GM19395 (cell line): ENCODE data around the gene C1orf174.
"Not testable (repeated sequence)": the region's sequence is repeated elsewhere in the genome, so short reads cannot be mapped to it uniquely, and the experiment has no call there.

ENCODE experiments used
- ATAC-seq: cut with Tn5 transposase; IDR thresholded peaks from one replicate; pipeline ENCODE4 v1.9.1; 2021; ENCODE audit warnings: mild to moderate bottlenecking, moderate library complexity; ENCODE audit not compliant: unreplicated experiment

C1orf174 gene

DNA sequence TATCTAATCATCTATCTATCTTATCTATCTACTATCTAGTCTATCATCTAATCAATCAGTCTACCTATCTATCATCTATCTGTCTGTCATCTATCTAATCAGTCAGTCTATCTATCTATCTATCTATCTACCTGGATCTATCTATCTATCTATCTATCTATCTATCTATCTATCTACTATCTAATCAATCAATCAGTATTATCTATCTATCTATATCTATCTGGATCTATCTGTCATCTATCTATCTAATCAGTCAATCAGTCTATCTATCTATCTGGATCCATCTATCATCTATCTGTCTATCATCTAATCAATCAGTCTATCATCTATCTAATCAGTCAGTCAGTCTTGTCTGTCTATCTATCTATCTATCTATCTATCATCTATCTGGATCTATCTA is 26.9 kb upstream of the C1orf174 start:
- no peak for ATAC-seq

DNA sequence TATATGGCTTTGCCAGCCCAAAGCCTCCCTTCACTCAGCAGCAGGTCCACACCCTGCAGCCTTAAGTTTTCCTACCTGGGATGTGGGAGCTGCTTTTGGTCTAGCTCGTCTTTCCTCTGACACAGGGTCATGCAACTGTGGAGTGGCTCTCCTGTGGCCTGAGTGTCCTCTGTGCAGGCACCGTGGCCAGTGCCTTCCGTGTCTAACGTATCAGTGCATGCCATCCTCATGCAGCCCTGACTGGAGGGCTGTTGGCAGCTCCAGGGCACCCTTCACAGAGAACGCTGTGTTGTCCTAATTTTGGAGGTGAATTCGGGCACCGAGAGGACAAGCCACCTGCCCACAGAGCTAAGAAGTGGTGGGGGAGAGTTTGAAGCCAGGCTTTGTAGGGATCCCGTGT is 25.7 kb upstream of the C1orf174 start:
- no peak for ATAC-seq

DNA sequence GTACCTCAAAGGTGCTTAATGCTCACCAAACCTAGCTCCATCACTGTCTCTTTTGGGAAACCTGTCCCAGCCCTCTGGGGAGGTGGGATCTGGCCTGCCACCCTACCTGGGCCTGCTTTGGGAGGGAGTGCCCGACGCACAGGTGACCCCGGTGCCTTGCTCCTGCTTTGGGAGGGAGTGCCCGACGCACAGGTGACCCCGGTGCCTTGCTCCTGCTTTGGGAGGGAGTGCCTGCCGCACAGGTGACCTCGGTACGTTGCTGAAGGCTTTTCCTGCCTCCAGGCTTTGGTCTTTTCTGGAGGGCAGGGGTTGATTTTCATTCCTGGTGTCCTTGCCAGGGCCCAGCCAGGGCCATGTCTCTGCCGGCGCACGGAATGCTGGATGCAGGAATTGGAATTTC is 25.2 kb upstream of the C1orf174 start:
- ATAC-seq, result no peak

DNA sequence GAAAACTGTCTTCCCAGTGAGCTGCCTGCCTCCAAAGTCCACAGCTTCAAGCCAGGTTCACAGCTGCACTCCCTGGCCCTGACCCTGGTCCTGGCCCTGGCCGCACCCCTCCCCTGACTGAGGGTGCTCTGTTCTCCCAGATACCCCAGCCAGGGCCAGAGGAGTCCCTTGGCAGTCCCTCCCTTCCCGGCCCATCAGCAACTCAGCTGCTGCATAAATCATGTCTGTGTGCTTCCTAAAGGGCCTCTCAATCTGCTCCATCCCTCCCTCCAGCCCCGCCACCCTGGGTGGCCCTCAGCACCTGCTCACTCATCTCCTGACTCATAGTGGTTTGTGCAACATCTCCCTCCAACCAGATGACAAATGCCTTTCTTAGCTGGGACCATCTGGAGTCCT is 24.8 kb upstream of the C1orf174 start:
- no peak for ATAC-seq

DNA sequence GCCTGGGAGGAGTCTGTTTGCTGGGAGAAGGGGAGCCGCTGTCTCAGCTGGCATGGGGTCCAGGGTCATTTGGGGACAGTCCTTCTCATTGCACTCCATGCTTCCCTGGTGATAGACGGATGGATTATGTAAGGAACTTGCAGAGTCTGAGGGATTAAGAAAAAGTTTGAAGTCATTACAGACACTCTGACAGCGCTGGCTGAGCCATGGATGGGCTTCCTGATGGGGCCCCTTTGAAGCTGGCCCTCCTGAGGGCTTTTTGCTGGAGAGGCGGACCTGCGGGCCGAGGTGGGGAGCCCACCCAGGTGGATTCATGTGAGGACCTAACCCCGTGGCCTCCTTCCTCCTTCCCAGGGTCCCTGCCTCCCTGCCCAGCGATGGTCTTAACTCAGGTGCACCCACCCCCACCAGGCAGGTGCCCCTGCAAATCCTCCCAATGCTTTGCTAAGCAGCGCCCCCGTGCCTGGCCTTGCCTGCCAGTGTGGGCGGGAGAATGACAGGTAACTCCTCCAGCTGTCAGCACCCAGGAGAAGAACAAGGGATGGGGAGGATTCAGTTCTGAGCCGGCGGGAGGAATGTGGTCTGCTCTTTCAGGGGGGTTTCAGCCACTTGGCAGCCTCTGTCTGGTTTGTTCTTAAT is 24.2 kb upstream of the C1orf174 start:
- ATAC-seq, result no peak

DNA sequence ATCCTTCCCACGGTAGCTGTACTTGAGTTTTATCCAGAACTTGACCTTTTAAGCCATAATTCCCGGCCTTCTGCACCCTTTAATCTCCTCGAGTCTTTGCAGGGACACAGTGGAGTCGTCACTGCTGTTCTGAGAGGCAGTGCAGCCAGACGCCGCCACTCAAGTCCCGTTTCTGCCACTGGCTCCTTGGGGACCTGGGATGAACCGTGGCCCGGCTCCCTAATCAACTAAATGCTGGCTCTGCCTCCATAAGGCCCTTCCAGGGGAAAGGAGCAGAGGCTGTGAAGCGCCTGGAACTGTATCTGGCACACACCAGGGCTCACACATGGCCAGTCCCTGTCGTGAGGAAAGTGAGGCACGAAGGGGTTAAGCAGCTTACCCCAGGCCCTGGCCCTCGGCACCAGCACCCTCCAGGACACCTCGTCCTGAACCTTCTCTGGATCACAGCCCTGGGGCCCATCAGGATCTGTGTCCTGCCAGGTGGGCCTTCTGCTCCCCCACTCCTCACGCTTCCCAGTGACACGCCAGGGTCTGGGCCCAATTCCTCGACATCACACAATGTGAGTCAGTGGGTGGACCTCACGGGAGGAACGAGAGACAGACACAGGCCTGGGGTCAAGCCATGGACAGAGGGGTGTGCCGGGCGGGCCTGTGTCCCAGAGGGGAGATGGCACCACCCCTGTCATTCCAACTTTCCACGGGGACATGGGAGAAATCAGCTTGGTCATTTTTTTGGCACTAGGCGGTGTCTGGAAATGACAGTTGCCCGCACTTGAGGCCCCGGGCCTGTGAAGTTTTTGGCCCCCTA is 23.5 kb upstream of the C1orf174 start:
- ATAC-seq, result no peak

DNA sequence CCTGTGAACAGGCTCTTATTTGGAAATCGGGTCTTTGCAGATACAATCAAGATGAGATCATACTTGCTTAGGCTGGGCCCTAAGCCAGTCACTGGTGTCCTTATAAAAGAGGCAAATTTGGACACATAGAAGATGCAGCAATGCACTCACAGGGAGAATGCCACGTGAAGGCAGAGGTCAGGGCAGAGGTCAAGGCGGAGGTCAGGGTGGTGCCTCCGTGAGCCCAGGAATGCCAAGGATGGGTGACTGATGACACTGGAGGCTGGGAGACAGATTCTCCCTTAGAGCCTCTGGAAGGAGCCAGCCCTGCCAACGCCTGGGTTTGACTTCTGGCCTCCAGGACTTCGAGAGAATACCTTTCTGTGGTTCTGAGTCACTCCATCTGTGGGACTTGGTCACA is 22.8 kb upstream of the C1orf174 start:
- ATAC-seq, result no peak

DNA sequence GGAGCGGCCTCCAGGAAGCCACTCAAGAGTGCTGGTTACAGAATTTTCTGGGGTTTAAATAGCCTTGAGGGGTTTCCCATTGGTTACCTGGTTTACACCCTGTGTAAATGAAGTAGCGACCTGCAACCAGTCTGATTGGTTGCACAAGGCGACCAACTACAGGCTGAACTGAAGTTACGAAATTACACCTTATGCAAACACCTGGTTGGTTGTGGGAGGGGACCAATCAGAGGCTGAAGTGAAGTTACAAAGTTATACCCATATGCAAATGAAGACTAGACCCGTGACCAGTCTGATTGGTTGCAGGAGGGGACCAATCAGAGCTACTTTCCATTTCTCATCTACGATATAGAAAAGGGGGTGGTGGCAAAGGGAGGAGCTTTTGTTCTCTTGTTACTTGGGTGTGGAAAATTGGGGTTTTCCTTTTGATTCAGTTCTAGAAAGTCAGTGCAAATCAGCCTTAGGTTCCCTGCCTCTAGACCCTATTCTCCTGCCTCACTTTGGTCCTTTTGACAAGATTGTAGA is 22.2 kb upstream of the C1orf174 start:
- no peak for ATAC-seq

DNA sequence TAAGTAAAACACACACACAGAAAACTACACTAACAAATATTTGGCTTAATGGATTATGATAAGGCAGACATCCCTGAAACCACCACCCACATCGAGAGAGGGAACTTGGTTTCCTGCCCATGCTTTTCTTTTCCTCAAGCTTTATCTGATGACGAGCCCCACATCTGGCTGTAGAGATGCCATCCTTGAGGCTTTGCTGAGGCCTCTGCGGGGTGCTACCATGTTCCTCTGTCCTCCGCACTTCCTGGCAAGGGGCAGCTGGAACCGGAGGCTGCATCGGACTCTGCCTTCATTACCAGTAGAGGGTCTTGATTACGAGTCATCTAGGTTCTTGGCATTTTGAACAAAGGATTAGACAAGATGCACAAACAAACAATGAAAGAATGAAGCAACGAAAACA is 21.7 kb upstream of the C1orf174 start:
- ATAC-seq, result no peak

DNA sequence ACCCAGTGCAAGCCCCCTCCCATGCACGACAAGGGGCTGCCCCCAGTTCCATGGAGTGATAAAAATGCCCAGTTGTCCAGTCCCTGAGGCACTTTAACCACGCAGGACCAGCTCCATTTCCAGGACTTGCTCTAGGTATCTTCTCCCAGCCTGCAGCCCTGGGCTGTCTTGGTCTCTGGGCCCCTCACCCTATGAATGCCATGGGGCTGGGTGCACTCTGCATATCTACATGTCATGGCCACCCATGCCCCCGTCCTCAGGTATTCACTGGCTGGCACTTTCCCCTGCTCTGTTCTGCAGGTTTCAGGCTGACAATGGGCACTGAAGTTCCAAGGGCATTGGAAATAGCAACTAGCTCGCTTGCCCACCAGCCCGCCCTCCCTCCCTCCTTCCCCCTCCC is 19.6 kb upstream of the C1orf174 start:
- ATAC-seq, result no peak

DNA sequence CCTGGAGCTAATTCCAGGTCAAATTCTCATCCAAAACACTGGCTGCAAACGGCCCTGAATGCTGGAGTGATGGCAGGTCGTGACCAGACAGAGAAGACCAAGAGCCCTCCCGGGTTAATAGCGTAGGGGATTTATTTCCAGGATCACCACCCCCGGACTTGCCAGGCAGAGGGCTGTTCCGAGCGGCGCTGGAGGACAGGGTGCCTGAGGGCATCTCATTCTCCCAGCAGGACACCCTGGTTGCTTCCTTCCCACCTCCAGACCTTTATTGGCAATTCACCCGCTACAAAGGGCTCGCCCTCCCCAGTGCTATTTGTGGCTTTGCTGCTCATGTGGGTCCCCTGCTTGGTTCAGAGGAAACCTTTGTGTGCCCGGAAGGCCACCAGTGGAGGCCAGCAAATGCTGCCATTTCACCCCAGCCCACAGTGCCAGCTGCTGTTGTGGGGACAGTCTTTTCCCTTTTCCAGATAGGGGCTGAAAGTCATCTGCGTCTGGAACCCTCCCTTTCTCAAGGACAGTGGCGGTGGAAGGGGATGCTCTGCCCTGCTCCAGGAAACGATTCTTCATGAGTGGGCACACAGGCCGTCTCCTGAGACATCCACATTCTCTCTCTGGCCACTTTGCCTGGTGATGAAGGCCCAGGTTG is 19.0 kb upstream of the C1orf174 start:
- no peak for ATAC-seq

DNA sequence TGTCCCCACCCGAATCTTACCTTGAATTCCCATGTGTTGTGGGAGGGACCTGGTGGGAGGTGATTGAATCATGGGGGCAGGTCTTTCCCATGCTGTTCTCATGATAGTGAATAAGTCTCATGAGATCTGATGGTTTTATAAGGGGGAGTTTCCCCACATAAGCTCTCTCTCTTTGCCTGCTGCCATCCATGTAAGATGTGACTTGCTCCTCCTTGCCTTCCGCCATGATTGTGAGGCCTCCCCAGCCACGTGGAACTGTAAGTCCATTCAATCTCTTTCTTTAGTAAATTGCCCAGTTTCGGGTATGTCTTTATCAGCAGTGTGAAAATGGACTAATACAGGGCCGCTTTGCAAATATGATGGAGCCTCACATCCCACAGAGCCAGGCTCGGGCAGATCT is 18.3 kb upstream of the C1orf174 start:
- ATAC-seq, result not testable (repeated sequence)

DNA sequence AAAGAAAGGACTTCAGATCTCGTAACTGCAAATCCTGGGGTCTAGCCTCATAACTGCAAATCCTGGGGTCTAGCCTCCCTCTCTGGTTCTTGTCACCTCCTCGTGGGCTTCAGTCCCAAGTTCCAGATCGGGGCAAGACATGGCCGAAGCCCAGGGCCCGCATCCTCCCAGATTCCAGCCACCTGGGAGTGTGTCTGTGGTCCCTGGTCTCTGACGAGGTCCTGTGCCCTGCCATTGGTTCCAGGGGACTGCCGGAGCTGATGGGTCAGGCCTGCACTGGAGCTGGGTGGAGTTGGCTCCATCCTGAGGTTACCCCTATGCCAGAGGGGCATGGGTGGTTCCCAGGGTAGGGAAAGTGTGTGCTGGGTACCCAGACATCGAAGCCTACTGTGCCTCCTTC is 17.7 kb upstream of the C1orf174 start:
- ATAC-seq, result no peak

DNA sequence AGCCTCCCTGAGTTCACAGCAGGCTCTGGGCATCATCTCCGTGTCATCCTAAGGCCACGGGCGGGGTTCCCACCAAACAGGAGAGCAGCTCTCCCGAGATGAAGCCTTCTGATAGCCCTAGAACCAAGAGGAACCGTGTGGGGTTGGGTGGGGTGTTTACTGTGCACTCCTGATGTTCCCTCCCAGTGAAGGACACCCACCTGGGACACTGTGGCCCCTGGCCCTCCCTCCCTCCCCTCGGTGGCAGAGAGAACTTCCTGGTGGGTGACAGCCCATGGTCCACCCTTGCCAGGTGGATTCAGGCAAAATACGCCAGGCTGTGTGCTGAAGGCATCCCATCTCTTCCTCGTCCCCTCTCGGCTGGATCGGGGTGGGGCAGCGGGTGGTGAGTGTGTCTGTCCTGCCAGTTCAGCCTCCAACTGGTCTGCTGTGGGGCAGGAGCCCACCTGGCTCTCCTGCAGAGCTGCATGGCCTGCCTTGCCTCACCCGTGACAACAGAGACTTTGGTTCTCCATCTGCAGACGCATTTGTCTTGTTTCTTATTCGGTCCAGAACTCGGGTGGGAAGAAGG is 15.6 kb upstream of the C1orf174 start:
- no peak for ATAC-seq

DNA sequence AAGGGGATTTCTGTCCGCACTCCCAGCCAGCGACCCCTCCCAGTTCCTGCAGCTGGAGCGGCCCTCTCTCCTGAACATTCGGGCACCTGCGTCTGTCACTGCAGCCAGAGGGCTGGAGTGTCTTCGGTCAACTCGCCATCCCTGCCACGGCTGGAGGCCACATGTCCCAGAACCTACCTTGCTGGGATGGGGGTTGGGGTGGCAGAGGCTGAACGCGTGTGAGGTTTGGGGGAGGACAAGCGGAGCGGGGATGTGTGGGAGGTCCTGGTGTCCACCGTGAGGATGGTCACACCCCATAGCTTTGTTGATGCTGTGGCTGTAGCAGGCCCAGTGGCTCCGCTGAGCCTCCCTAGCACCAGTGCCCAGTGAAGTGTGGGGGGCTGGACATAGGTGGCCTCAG is 14.8 kb upstream of the C1orf174 start:
- ATAC-seq, result no peak

DNA sequence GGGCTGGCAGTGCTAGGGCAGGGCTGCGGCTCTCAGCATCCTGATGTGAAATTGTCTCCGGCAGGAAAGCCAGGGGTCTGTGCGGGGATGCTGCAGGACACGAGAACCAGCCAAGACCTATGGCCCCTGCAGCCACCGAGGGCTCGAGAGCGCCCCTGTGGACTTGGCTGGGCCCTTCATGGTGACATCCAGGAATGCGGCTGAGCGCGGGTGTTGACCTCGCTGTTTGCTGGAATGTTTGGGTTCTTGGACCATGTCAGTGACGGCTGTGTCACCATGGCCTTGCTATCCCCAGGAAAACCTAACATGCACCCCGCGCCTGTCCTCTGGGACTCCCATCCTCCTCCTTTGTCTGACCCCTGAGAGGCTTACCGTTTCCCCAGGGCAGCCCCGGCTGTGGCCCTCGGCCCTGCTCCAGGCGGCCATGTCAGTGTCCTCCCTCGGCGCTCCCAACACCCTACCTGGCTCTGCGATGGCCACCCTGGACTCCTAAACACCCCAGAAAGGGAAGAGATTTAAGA is 14.3 kb upstream of the C1orf174 start:
- ATAC-seq, result no peak

DNA sequence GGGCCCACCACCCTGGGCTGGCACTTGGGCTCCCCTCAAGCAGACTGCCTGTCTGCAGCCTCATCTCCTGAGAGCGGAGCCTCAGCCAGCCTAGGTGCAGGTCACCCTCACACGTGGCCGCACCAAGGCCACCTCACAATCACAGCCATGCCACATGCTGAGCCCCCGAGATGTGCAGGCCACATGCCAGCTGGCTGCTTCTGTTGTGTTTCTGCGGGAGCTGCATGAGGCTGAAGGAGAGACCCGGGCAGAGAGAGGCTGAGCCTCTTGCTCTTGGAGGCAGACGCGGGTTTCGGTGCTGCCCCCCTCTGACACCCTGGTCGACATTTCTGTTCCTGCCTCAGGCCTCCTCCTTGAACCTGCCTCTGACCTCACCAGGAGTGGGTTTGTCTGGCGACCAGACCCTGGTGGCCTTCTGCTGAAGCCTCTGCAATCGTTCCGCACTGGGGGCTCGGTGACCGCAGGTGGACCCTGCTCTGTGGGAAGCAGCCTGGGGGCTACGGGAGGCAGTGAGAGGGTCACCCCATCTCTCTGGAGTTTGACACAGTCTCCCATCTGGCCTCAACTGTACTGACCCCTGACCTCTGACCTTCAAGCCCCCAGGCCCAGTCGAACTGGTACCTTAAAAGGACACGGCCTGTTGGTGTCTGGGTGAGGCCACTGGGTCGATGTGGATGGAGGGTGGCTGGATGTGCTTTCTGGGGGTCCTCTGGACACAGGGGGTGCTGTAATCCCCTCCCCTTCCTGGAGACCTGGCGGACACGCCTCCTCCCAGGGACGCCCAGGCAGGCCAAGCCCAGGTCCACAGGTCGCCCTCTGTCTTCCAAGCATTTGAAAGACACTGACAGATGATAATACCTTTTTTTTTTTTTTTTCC is 13.0 kb upstream of the C1orf174 start:
- no peak for ATAC-seq

DNA sequence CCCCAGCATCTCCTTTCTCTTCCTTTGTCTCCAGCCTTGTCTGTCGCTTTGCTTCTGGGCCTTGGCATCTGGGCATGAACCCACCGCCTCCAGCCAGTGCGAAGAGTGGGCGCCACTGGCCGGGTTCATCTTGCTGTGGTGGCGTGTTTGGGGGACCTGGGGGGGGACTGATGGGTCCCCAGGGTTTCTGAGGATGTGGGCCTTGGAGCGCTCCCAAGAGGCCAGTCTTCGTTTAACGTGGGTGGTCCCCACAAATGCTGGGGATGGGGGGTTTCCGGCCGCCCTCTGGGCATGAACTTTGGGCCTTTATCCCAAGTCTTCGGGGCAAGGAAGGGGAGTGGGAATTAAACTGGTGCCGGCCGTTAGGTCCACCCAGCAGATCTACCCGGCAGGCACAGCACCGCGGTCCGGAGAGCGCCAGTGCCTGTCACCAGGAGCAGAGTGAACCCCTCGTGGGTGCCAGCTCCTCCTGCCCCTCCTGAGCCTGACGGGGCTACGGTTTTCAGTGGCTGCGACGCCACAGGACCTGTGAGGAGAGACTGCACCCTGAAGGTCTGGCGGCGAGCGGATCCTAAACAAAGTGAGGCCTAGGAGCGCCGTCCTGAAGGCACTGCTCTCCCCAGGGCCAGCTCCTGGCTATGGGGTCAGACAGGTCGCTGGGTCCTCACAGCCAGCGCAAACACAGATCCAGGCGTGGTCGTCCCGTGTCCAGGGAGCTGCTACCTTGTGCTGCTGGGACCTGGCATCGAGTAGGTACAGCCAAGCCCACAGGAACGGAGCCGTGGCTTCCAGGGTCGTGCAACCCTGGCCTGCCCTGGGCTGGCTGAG is 12.1 kb upstream of the C1orf174 start:
- no peak for ATAC-seq
